ENCODE measurements around the gene TGIF2. TPM values are rescaled to one million over a fixed set of nuclear protein-coding genes. Genes with fewer than 3 reads are reported as not detected.

Gene TGIF2
- total and polyA plus RNA-seq, 2 of the 13 experiments (the other 11 are each of a cell fraction or from before 2014, with no cell fraction given), result 41.3 to 53.9 TPM

- no peak for TF ChIP-seq KLF12 (CRISPR knock-in tag; IDR thresholded peaks at IDR 0.05; ENCODE audit: borderline replicate concordance)
- peak; percentile 13; the same call in 1 of the 2 replicates for TF ChIP-seq ZNF576 (CRISPR knock-in tag; IDR thresholded peaks at IDR 0.05)
- TF ChIP-seq, protein P1, sequence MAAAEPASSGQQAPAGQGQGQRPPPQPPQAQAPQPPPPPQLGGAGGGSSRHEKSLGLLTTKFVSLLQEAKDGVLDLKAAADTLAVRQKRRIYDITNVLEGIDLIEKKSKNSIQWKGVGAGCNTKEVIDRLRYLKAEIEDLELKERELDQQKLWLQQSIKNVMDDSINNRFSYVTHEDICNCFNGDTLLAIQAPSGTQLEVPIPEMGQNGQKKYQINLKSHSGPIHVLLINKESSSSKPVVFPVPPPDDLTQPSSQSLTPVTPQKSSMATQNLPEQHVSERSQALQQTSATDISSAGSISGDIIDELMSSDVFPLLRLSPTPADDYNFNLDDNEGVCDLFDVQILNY (CRISPR knock-in tag; conservative IDR thresholded peaks at IDR 0.05), result no peak
- TF ChIP-seq ZHX1 (CRISPR knock-in tag; IDR thresholded peaks at IDR 0.05; ENCODE audit: low read depth), result 0 out of 2 replicates have a peak, but pooled peaks have one; percentile 30
- TF ChIP-seq, protein P2, sequence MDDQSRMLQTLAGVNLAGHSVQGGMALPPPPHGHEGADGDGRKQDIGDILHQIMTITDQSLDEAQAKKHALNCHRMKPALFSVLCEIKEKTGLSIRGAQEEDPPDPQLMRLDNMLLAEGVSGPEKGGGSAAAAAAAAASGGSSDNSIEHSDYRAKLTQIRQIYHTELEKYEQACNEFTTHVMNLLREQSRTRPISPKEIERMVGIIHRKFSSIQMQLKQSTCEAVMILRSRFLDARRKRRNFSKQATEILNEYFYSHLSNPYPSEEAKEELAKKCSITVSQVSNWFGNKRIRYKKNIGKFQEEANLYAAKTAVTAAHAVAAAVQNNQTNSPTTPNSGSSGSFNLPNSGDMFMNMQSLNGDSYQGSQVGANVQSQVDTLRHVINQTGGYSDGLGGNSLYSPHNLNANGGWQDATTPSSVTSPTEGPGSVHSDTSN (CRISPR knock-in tag; IDR thresholded peaks at IDR 0.05; ENCODE audit: borderline replicate concordance), result no peak
- peak; percentile 90 for TF ChIP-seq ZFY (CRISPR knock-in tag; IDR thresholded peaks at IDR 0.05)
- no peak for TF ChIP-seq ZNF530 (CRISPR knock-in tag; IDR thresholded peaks at IDR 0.05; ENCODE audit: low read depth)
- TF ChIP-seq CBX5 (CRISPR knock-in tag; IDR thresholded peaks at IDR 0.05; ENCODE audit: borderline replicate concordance), result peak; percentile 80; the same call in 1 of the 2 replicates
- no peak for TF ChIP-seq HMGA1 (CRISPR knock-in tag; conservative IDR thresholded peaks at IDR 0.05)
- no peak for TF ChIP-seq RORA (CRISPR knock-in tag; IDR thresholded peaks at IDR 0.05)
- peak; percentile 94 for TF ChIP-seq RCOR2 (CRISPR knock-in tag; IDR thresholded peaks at IDR 0.05)
- no peak for TF ChIP-seq ZNF432 (CRISPR knock-in tag; IDR thresholded peaks at IDR 0.05; ENCODE audit: borderline replicate concordance)
- TF ChIP-seq ZNF333 (CRISPR knock-in tag; IDR thresholded peaks at IDR 0.05; ENCODE audit: borderline replicate concordance), result 0 out of 2 replicates have a peak, but pooled peaks have one; percentile 47
- peak; percentile 96 for TF ChIP-seq ZNF629 (CRISPR knock-in tag; conservative IDR thresholded peaks at IDR 0.05)
- TF ChIP-seq RXRB (CRISPR knock-in tag; IDR thresholded peaks at IDR 0.05; ENCODE audit: borderline replicate concordance), result peak; percentile 23
- TF ChIP-seq GZF1 (CRISPR knock-in tag; IDR thresholded peaks at IDR 0.05), result no peak
- TF ChIP-seq SCMH1 (CRISPR knock-in tag; IDR thresholded peaks at IDR 0.05; ENCODE audit: borderline replicate concordance), result no peak
- TF ChIP-seq CEBPB (IDR thresholded peaks at IDR 0.05; ENCODE audit: borderline replicate concordance, low read depth, low read length), result peak; percentile 91
- TF ChIP-seq SOX5 (CRISPR knock-in tag; IDR thresholded peaks at IDR 0.05; ENCODE audit: borderline replicate concordance), result peak; percentile 43; the same call in 1 of the 2 replicates
- TF ChIP-seq, protein P3, sequence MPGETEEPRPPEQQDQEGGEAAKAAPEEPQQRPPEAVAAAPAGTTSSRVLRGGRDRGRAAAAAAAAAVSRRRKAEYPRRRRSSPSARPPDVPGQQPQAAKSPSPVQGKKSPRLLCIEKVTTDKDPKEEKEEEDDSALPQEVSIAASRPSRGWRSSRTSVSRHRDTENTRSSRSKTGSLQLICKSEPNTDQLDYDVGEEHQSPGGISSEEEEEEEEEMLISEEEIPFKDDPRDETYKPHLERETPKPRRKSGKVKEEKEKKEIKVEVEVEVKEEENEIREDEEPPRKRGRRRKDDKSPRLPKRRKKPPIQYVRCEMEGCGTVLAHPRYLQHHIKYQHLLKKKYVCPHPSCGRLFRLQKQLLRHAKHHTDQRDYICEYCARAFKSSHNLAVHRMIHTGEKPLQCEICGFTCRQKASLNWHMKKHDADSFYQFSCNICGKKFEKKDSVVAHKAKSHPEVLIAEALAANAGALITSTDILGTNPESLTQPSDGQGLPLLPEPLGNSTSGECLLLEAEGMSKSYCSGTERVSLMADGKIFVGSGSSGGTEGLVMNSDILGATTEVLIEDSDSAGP (CRISPR knock-in tag; IDR thresholded peaks at IDR 0.05; ENCODE audit: borderline replicate concordance), result peak; percentile 86
- no peak for TF ChIP-seq RBM22 (optimal IDR thresholded peaks at IDR 0.05; ENCODE audit: low read length)
- TF ChIP-seq FOXO1 (CRISPR knock-in tag; IDR thresholded peaks at IDR 0.05), result 0 out of 2 replicates have a peak, but pooled peaks have one; percentile 37
- no peak for TF ChIP-seq CHD2 (IDR thresholded peaks at IDR 0.05; ENCODE audit: low read depth, low read length)
These were observed 59.3 kb downstream of the TGIF2 start (continued) for GRCh38 chr20:36632487-36633284.
